Measurements from ENCODE around the gene USE1.
A peak's percentile ranks its signal among the peaks of the same experiment; 100 is the strongest.

USE1 gene

GRCh38 chr19:17214508-17215126 is 540 bp upstream of the USE1 start:
- DNase-seq (ENCODE audit: insufficient read length, low spot score) = no peak
- FAIRE-seq = no peak
- TF ChIP-seq SPI1 (IDR thresholded peaks at IDR 0.05; ENCODE audit: low read depth, low read length) (no peak), TAF1 (IDR thresholded peaks at IDR 0.05; ENCODE audit: low read depth, low read length) (no peak), POLR2AphosphoS5 (IDR thresholded peaks at IDR 0.05; ENCODE audit: low read depth, low read length) (no peak), PAX5 (IDR thresholded peaks at IDR 0.05; ENCODE audit: insufficient read depth, low read length, severe bottlenecking) (no peak), POLR2A (IDR thresholded peaks at IDR 0.05; ENCODE audit: low read depth, low read length) (no peak), POU2F2 (IDR thresholded peaks at IDR 0.05; ENCODE audit: low read depth, low read length) (peak; percentile 22; the same call in 1 of the 2 replicates)

GRCh38 chr19:17216058-17216670 is 1.0 kb downstream of the USE1 start:
- TF ChIP-seq PAX5 (IDR thresholded peaks at IDR 0.05; ENCODE audit: insufficient read depth, low read length, severe bottlenecking) = no peak
- no peak for TF ChIP-seq POU2F2 (IDR thresholded peaks at IDR 0.05; ENCODE audit: low read depth, low read length)
- no peak for TF ChIP-seq POLR2A (IDR thresholded peaks at IDR 0.05; ENCODE audit: low read depth, low read length)
- no peak for TF ChIP-seq POLR2AphosphoS5 (IDR thresholded peaks at IDR 0.05; ENCODE audit: low read depth, low read length)
- no peak for TF ChIP-seq SPI1 (IDR thresholded peaks at IDR 0.05; ENCODE audit: low read depth, low read length)
- TF ChIP-seq TAF1 (IDR thresholded peaks at IDR 0.05; ENCODE audit: low read depth, low read length) = no peak
- FAIRE-seq (no peak), DNase-seq (ENCODE audit: insufficient read length, low spot score) (no peak)

- no peak for DNase-seq (ENCODE audit: insufficient read length, low spot score)
- no peak for FAIRE-seq
- TF ChIP-seq POLR2AphosphoS5 (IDR thresholded peaks at IDR 0.05; ENCODE audit: low read depth, low read length) (no peak), PAX5 (IDR thresholded peaks at IDR 0.05; ENCODE audit: insufficient read depth, low read length, severe bottlenecking) (no peak), SPI1 (IDR thresholded peaks at IDR 0.05; ENCODE audit: low read depth, low read length) (no peak), POLR2A (IDR thresholded peaks at IDR 0.05; ENCODE audit: low read depth, low read length) (no peak)
Observed at GRCh38 chr19:17219286-17219685, 4.1 kb downstream of the USE1 start.

GRCh38 chr19:17220207-17220758 is 5.1 kb downstream of the USE1 start:
- TF ChIP-seq TAF1 (IDR thresholded peaks at IDR 0.05; ENCODE audit: low read depth, low read length) = no peak
- no peak for TF ChIP-seq SPI1 (IDR thresholded peaks at IDR 0.05; ENCODE audit: low read depth, low read length)
- no peak for TF ChIP-seq POLR2A (IDR thresholded peaks at IDR 0.05; ENCODE audit: low read depth, low read length)
- TF ChIP-seq PAX5 (IDR thresholded peaks at IDR 0.05; ENCODE audit: insufficient read depth, low read length, severe bottlenecking) = no peak
- no peak for TF ChIP-seq POU2F2 (IDR thresholded peaks at IDR 0.05; ENCODE audit: low read depth, low read length)
- TF ChIP-seq POLR2AphosphoS5 (IDR thresholded peaks at IDR 0.05; ENCODE audit: low read depth, low read length) = peak; percentile 56; the same call in 1 of the 2 replicates
- DNase-seq (ENCODE audit: insufficient read length, low spot score) (no peak), FAIRE-seq (no peak)

- DNase-seq (ENCODE audit: insufficient read length, low spot score) (no peak), FAIRE-seq (no peak)
- TF ChIP-seq SPI1 (IDR thresholded peaks at IDR 0.05; ENCODE audit: low read depth, low read length) (no peak), POLR2AphosphoS5 (IDR thresholded peaks at IDR 0.05; ENCODE audit: low read depth, low read length) (no peak), PAX5 (IDR thresholded peaks at IDR 0.05; ENCODE audit: insufficient read depth, low read length, severe bottlenecking) (no peak), POLR2A (IDR thresholded peaks at IDR 0.05; ENCODE audit: low read depth, low read length) (no peak), TAF1 (IDR thresholded peaks at IDR 0.05; ENCODE audit: low read depth, low read length) (no peak), POU2F2 (IDR thresholded peaks at IDR 0.05; ENCODE audit: low read depth, low read length) (no peak)
Observed at GRCh38 chr19:17225053-17225452, 9.9 kb downstream of the USE1 start.

GRCh38 chr19:17226002-17226933 is 11.1 kb downstream of the USE1 start, which contains the start of gene OCEL1:
Gene OCEL1, plus strand, starts transcription at chr19:17226226. Its CDS starts 22 bp downstream, at chr19:17226248.
- FAIRE-seq = peak; percentile 96
- TF ChIP-seq PAX5 (IDR thresholded peaks at IDR 0.05; ENCODE audit: insufficient read depth, low read length, severe bottlenecking) (no peak), SPI1 (IDR thresholded peaks at IDR 0.05; ENCODE audit: low read depth, low read length) (no peak), TAF1 (IDR thresholded peaks at IDR 0.05; ENCODE audit: low read depth, low read length) (peak; percentile 63; the same call in 1 of the 2 replicates), POLR2AphosphoS5 (IDR thresholded peaks at IDR 0.05; ENCODE audit: low read depth, low read length) (peak; percentile 82), POU2F2 (IDR thresholded peaks at IDR 0.05; ENCODE audit: low read depth, low read length) (peak; percentile 99), POLR2A (IDR thresholded peaks at IDR 0.05; ENCODE audit: low read depth, low read length) (peak; percentile 79)
- DNase-seq (ENCODE audit: insufficient read length, low spot score) = peak; percentile 94

GRCh38 chr19:17227798-17228367 is 12.7 kb downstream of the USE1 start:
- DNase-seq (ENCODE audit: insufficient read length, low spot score) (no peak), FAIRE-seq (no peak)
- TF ChIP-seq SPI1 (IDR thresholded peaks at IDR 0.05; ENCODE audit: low read depth, low read length) (no peak), POLR2A (IDR thresholded peaks at IDR 0.05; ENCODE audit: low read depth, low read length) (no peak), POLR2AphosphoS5 (IDR thresholded peaks at IDR 0.05; ENCODE audit: low read depth, low read length) (no peak), POU2F2 (IDR thresholded peaks at IDR 0.05; ENCODE audit: low read depth, low read length) (no peak), PAX5 (IDR thresholded peaks at IDR 0.05; ENCODE audit: insufficient read depth, low read length, severe bottlenecking) (no peak), TAF1 (IDR thresholded peaks at IDR 0.05; ENCODE audit: low read depth, low read length) (no peak)

GRCh38 chr19:17229890-17230289 is 14.7 kb downstream of the USE1 start:
- TF ChIP-seq PAX5 (IDR thresholded peaks at IDR 0.05; ENCODE audit: insufficient read depth, low read length, severe bottlenecking) = no peak
- TF ChIP-seq POLR2AphosphoS5 (IDR thresholded peaks at IDR 0.05; ENCODE audit: low read depth, low read length) = no peak
- TF ChIP-seq POLR2A (IDR thresholded peaks at IDR 0.05; ENCODE audit: low read depth, low read length) = no peak
- TF ChIP-seq SPI1 (IDR thresholded peaks at IDR 0.05; ENCODE audit: low read depth, low read length) = no peak
- FAIRE-seq (no peak), DNase-seq (ENCODE audit: insufficient read length, low spot score) (no peak)
